Kidney (tissue), 14 donors: ENCODE data around the gene FANCC. TPM values are rescaled to one million over a fixed set of nuclear protein-coding genes. Genes with fewer than 3 reads are reported as not detected.
"Not testable (repeated sequence)": the region's sequence is repeated elsewhere in the genome, so short reads cannot be mapped to it uniquely, and the experiment has no call there.

Source experiments
- DNase-seq, 5 donors: peaks; one replicate each; pipeline ENCODE4 v3.0.0-alpha.2; 2013 to 2020
- FAIRE-seq: peaks from 2 replicates; lab custom pipeline; 2012; peaks lifted over from hg19 to GRCh38; lab: Jason Lieb, UNC
- H3K27ac ChIP-seq, 2 donors: one replicate each; pipeline ENCODE4 v1.7.0; 2013; ENCODE audit warnings: low read depth in 2 of 2, low read length in 2 of 2, inconsistent platforms in 1 of 2
- H3K27me3 ChIP-seq: one replicate; pipeline ENCODE4 v1.7.1; 2013; ENCODE audit warnings: low read length, inconsistent platforms; ENCODE audit not compliant: control insufficient read depth, insufficient read depth
- H3K36me3 ChIP-seq, 3 donors: one replicate each; pipeline versions ENCODE4 v1.7.0 to v1.7.1; 2013; ENCODE audit warnings: low read length in 3 of 3, control low read depth in 1 of 3, inconsistent platforms in 1 of 3; ENCODE audit not compliant: insufficient read depth in 3 of 3, control insufficient read depth in 2 of 3
- H3K4me1 ChIP-seq, 3 donors: one replicate each; pipeline versions ENCODE4 v1.7.0 to v1.7.1; 2013; ENCODE audit warnings: low read length in 3 of 3, inconsistent platforms in 1 of 3, low read depth in 1 of 3; ENCODE audit not compliant: control insufficient read depth in 2 of 3, insufficient read depth in 2 of 3
- H3K4me3 ChIP-seq, 3 donors: one replicate each; pipeline versions ENCODE4 v1.7.0 to v1.8.1; 2013; ENCODE audit warnings: low read length in 3 of 3, control low read depth in 1 of 3, inconsistent platforms in 1 of 3
- H3K9ac ChIP-seq, 3 donors: one replicate each; pipeline versions ENCODE4 v1.7.0 to v1.7.1; 2013; ENCODE audit warnings: low read length in 3 of 3, control low read depth in 1 of 3, inconsistent platforms in 1 of 3
- H3K9me3 ChIP-seq, 3 donors: one replicate each; pipeline versions ENCODE4 v1.7.0 to v1.7.1; 2013; ENCODE audit warnings: low read length in 3 of 3, control low read depth in 1 of 3, inconsistent platforms in 1 of 3; ENCODE audit not compliant: control insufficient read depth in 2 of 3, insufficient read depth in 1 of 3
- intact Hi-C: fragments of 100-400 bp; cut with DNase I; formaldehyde crosslinking; loops from one replicate; pipeline ENCODE4 v1.11.1; 2022
- polyA plus RNA-seq: library from polyadenylated mRNA; stranded (reverse); fragments of 350-450 nt; fragmentation: Illumina TruSeq; extraction: RNeasy Lipid Tissue Mini Kit (QIAGEN cat#74804); gene quantifications from one replicate; pipeline ENCODE4 v1.2.3, GENCODE V29; 2014; ENCODE audit warnings: low read depth, low replicate concordance; ENCODE audit not compliant: insufficient read depth
- total RNA-seq: library from RNA; stranded (reverse); fragmentation: NEBNext Ultra II Directional; extraction: Animal tissue kit (Norgen Biotek cat#: 25700); gene quantifications from one replicate; pipeline ENCODE4 v1.2.1, GENCODE V29; 2021
- TF ChIP-seq, protein P1 (sequence below): IDR thresholded peaks from 3 replicates; pipeline ENCODE4 v1.5.1; 2012; ENCODE audit warnings: mild to moderate bottlenecking, moderate library complexity, borderline replicate concordance; ENCODE audit not compliant: insufficient read depth; ENCODE audit errors: extremely low read depth
- donor health status: control.
- donor health status: control.
- donor health status: control.
- donor health status: control.
- donor health status: control.
- donor health status: DM: yes; HTN: yes; CAD: no.
- donor health status: Normal renal cell carcinoma (clear cell type).

FANCC gene
- total and polyA plus RNA-seq, 2 donors from 2014 or later: 7.5 to 10.8 TPM

DNA sequence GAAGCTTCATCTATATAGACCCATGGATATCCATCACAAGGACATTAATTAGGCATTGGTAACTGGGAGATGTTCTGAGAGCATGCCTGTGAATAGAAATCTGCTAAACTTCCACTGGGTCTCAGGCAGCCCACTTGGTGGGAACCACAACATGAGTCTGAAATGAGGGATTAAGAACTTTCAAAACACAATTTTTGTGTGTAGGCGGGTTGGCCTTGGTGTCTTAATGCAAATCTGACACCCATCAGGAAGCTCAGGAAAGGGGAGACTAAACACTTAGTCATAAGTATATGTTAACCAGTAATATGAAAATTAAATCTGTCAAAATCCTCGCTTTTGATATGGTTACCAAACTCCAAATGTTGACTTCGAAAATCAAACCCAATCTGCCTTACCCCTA lies 113.2 kb downstream of the FANCC start:
- FAIRE-seq: no peak
- no peaks in the 10 kb centered on the region for H3K36me3 ChIP-seq
- TF ChIP-seq, protein P1, sequence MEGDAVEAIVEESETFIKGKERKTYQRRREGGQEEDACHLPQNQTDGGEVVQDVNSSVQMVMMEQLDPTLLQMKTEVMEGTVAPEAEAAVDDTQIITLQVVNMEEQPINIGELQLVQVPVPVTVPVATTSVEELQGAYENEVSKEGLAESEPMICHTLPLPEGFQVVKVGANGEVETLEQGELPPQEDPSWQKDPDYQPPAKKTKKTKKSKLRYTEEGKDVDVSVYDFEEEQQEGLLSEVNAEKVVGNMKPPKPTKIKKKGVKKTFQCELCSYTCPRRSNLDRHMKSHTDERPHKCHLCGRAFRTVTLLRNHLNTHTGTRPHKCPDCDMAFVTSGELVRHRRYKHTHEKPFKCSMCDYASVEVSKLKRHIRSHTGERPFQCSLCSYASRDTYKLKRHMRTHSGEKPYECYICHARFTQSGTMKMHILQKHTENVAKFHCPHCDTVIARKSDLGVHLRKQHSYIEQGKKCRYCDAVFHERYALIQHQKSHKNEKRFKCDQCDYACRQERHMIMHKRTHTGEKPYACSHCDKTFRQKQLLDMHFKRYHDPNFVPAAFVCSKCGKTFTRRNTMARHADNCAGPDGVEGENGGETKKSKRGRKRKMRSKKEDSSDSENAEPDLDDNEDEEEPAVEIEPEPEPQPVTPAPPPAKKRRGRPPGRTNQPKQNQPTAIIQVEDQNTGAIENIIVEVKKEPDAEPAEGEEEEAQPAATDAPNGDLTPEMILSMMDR: no peak

DNA sequence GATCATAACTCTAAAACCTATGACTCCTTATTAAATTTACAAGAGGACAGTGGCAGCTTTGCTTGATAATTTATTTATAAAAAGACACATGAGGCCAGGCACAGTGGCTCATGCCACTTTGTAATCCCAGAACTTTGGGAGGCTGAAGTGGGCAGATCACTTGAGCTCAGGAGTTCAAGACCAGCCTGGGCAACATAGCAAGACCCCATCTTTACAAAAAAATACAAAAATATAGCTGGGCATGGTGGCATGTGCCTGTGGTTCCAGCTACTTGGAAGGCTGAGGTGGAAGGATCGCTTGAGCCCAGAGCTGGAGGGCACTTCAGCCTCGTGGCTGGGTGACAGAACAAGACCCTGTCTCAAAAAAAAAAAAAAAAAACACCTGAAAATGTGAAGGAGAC lies 114.5 kb downstream of the FANCC start:
- DNase-seq, H3K4me1 ChIP-seq, intact Hi-C loops, H3K27ac ChIP-seq, H3K9ac ChIP-seq, H3K27me3 ChIP-seq, H3K36me3 ChIP-seq, H3K9me3 ChIP-seq, H3K4me3 ChIP-seq, FAIRE-seq: not testable (repeated sequence)

More for the DNA sequence above, 113.2 kb downstream of the FANCC start:
- H3K9ac ChIP-seq: no peak overlapping the region
- DNase-seq: no peak
- no peaks in the 10 kb centered on the region for H3K4me1 ChIP-seq
- H3K27ac ChIP-seq: no peak overlapping the region
- H3K27me3 ChIP-seq: no peaks in the 10 kb centered on the region
- intact Hi-C loops: no loop called here
- no peak overlapping the region for H3K4me3 ChIP-seq
- no peaks in the 10 kb centered on the region for H3K9me3 ChIP-seq

DNA sequence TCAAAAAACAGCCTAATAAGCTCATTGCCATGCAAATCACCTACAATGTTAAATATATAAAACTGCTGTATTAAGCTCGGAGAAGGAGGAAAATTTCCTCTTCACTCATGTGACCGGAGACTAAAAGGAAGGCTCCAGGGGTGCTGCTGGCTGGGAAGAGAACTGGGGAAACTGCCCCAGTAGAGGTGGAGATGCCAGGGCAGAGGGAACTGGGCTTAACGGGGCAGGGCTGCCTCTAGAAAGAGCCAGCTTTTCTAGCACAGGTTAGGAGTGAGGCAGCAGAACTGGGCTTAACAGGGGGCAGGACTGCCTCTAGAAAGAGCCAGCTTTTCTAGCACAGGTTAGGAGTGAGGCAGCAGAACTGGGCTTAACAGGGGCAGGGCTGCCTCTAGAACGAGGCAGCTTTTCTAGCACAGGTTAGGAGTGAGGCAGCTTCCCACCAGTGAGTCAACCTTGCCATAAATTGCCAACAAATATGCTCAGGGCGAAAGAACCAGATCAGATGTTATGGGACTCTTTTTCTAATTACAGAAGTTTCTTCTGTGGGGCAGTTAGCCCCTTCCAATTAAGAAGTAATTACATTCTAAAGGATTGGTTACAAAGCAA lies 115.3 kb downstream of the FANCC start:
- Histone ChIP-seq H3K36me3 (no peaks in the 10 kb centered on the region), H3K4me1 (no peaks in the 10 kb centered on the region), H3K9me3 (no peaks in the 10 kb centered on the region), H3K9ac (no peak overlapping the region), H3K4me3 (no peak overlapping the region), H3K27me3 (no peaks in the 10 kb centered on the region), H3K27ac (no peak overlapping the region)
- TF ChIP-seq, protein P1: no peak
- DNase-seq (no peak), FAIRE-seq (no peak)
- intact Hi-C loops: no loop called here

DNA sequence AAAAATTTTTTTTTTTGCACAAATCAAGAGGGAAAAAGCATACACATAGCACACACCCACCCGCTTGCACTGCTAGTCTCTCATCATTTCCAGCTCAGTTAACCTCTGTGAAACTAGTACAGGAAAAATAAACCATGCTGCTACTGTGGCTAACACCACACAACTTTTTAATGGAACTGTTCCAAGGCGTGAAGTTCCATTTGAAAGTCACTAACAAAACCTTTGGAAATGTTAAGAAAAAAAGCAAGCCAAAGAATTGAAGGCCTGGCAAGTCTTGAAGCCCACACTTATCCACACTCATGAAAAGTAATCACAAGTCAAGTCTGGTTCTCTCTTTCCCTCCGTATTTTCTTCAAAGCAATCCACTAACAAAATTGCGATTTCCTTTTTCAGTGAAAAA lies 116.3 kb downstream of the FANCC start:
- FAIRE-seq (no peak), DNase-seq (no peak)
- H3K9ac ChIP-seq: no peak overlapping the region
- H3K27ac ChIP-seq: no peak overlapping the region
- no peaks in the 10 kb centered on the region for H3K4me1 ChIP-seq
- no peaks in the 10 kb centered on the region for H3K36me3 ChIP-seq
- H3K4me3 ChIP-seq: no peak overlapping the region
- intact Hi-C loops: no loop called here
- TF ChIP-seq, protein P1: no peak
- no peaks in the 10 kb centered on the region for H3K9me3 ChIP-seq
- no peaks in the 10 kb centered on the region for H3K27me3 ChIP-seq
